DOHH2 (cell line): ENCODE results near the gene TAF5.
"Not testable (repeated sequence)": the region's sequence is repeated elsewhere in the genome, so short reads cannot be mapped to it uniquely, and the experiment has no call there.

Experiments
- H3F3A ChIP-seq: fragments of 200-600 bp; sonication (generic), shearing (Covaris generic); 2 replicates; pipeline ENCODE4 v1.6.0; 2016; ENCODE audit warnings: antibody characterized with exemption, mild to moderate bottlenecking; ENCODE audit not compliant: control insufficient read depth, insufficient read depth
- H3K27ac ChIP-seq: fragments of 200-600 bp; sonication (generic); 2 replicates; pipeline ENCODE4 v1.5.1; 2014; ENCODE audit warnings: low read depth, mild to moderate bottlenecking, low read length, moderate library complexity
- H3K27me3 ChIP-seq: fragments of 200-600 bp; sonication (generic); 2 replicates; pipeline ENCODE4 v1.6.1; 2014; ENCODE audit warnings: mild to moderate bottlenecking, low read length, mixed read lengths; ENCODE audit not compliant: control insufficient read depth
- H3K36me3 ChIP-seq: fragments of 200-600 bp; sonication (generic); 2 replicates; pipeline ENCODE4 v1.6.1; 2014; ENCODE audit warnings: mild to moderate bottlenecking, low read length, moderate library complexity, mixed read lengths; ENCODE audit not compliant: control insufficient read depth
- H3K4me1 ChIP-seq: fragments of 200-600 bp; sonication (generic); 2 replicates; pipeline ENCODE4 v1.6.1; 2014; ENCODE audit warnings: mild to moderate bottlenecking, low read length, mixed read lengths; ENCODE audit not compliant: control insufficient read depth
- H3K4me2 ChIP-seq: fragments of 200-600 bp; sonication (generic); 2 replicates; pipeline ENCODE4 v1.6.0; 2014; ENCODE audit warnings: mild to moderate bottlenecking, low read length, moderate library complexity
- H3K4me3 ChIP-seq: fragments of 200-600 bp; sonication (generic); 2 replicates; pipeline ENCODE4 v1.5.1; 2014; ENCODE audit warnings: mild to moderate bottlenecking, low read length, mixed read lengths
- H3K79me2 ChIP-seq: fragments of 200-600 bp; sonication (generic); 2 replicates; pipeline ENCODE4 v1.6.1; 2014; ENCODE audit warnings: mild to moderate bottlenecking, low read length, mixed read lengths; ENCODE audit not compliant: control insufficient read depth
- H3K9me2 ChIP-seq: fragments of 200-600 bp; sonication (generic); replicated peaks from 2 replicates; pipeline ENCODE4 v1.6.1; 2014; ENCODE audit warnings: mild to moderate bottlenecking, low read length, mixed read lengths; ENCODE audit not compliant: control insufficient read depth
- H3K9me3 ChIP-seq: fragments of 200-600 bp; sonication (generic); 2 replicates; pipeline ENCODE4 v1.6.1; 2014; ENCODE audit warnings: antibody characterized with exemption, low read length, mixed read lengths; ENCODE audit not compliant: control insufficient read depth, insufficient read depth
- H4K20me1 ChIP-seq: fragments of 200-600 bp; sonication (generic); 2 replicates; pipeline ENCODE4 v1.6.0; 2014; ENCODE audit warnings: low read depth, mild to moderate bottlenecking, antibody characterized with exemption, low read length, moderate library complexity; ENCODE audit not compliant: control insufficient read depth, insufficient read depth
- CTCF ChIP-seq: fragments of 200-600 bp; sonication (generic); IDR thresholded peaks from one replicate; pipeline ENCODE4 v1.5.1; 2014; ENCODE audit warnings: antibody characterized with exemption, mild to moderate bottlenecking, low read depth, low read length; ENCODE audit not compliant: poor library complexity, severe bottlenecking
- EZH2phosphoT487 ChIP-seq: fragments of 200-600 bp; sonication (generic); IDR thresholded peaks from 2 replicates; pipeline ENCODE4 v1.6.1; 2017; ENCODE audit warnings: borderline replicate concordance, mild to moderate bottlenecking, antibody characterized with exemption, low read length, moderate library complexity, mixed read lengths

The TAF5 gene

GRCh38 chr10:103350517-103351260 is 17.1 kb upstream of the TAF5 start, which contains the start of gene PCGF6:
Gene PCGF6 (minus strand): TSS chr10:103351140. CDS start chr10:103351066, 74 bp downstream.
- H3K4me2 ChIP-seq: peak within 1 kb of the TSS; percentile 99
- H3K4me3 ChIP-seq: peak within 1 kb of the TSS; percentile 98
- H3K79me2 ChIP-seq: peaks cover 32% of the 10 kb centered on the region
- TF ChIP-seq CTCF (no peak), EZH2phosphoT487 (no peak)
- peak within 1 kb of the TSS; percentile 72 for H3K27ac ChIP-seq
- no peaks in the 10 kb centered on the region for H4K20me1 ChIP-seq
- no peaks in the 10 kb centered on the region for H3K9me2 ChIP-seq
- H3K9me3 ChIP-seq: no peaks in the 10 kb centered on the region
- H3K27me3 ChIP-seq: no peaks in the 10 kb centered on the region
- H3F3A ChIP-seq: 0 out of 2 replicates have a peak, but pooled peaks cover 5% of the 10 kb centered on the region
- peaks cover 36% of the 10 kb centered on the region for H3K4me1 ChIP-seq
- H3K36me3 ChIP-seq: peaks cover 33% of the 10 kb centered on the region

- Histone ChIP-seq H3K4me2 (no peak overlapping the region), H3F3A (0 out of 2 replicates have a peak, but pooled peaks cover 7% of the 10 kb centered on the region), H3K9me2 (no peaks in the 10 kb centered on the region), H3K27me3 (no peaks in the 10 kb centered on the region), H3K79me2 (peaks cover 28% of the 10 kb centered on the region), H3K4me3 (no peak overlapping the region), H3K36me3 (peaks cover 16% of the 10 kb centered on the region), H3K27ac (no peak overlapping the region), H3K4me1 (peaks cover 36% of the 10 kb centered on the region), H4K20me1 (no peaks in the 10 kb centered on the region), H3K9me3 (no peaks in the 10 kb centered on the region)
- TF ChIP-seq EZH2phosphoT487: no peak
- TF ChIP-seq CTCF: peak; percentile 31
Measured at GRCh38 chr10:103353281-103353680, 14.5 kb upstream of the TAF5 start.

GRCh38 chr10:103354567-103354966 is 13.2 kb upstream of the TAF5 start:
- not testable (repeated sequence) for H3K9me3 ChIP-seq, H3K36me3 ChIP-seq, H3K4me3 ChIP-seq, H4K20me1 ChIP-seq, H3K9me2 ChIP-seq, H3K27ac ChIP-seq, H3K4me2 ChIP-seq, H3F3A ChIP-seq, H3K27me3 ChIP-seq
- peaks cover 18% of the 10 kb centered on the region for H3K79me2 ChIP-seq
- H3K4me1 ChIP-seq: peaks cover 29% of the 10 kb centered on the region

- no peaks in the 10 kb centered on the region for H4K20me1 ChIP-seq
- peaks cover 3% of the 10 kb centered on the region for H3K79me2 ChIP-seq
- H3K4me3 ChIP-seq: no peak overlapping the region
- TF ChIP-seq CTCF: no peak
- no peak for TF ChIP-seq EZH2phosphoT487
- H3K9me3 ChIP-seq: no peaks in the 10 kb centered on the region
- no peaks in the 10 kb centered on the region for H3K27me3 ChIP-seq
- H3K4me1 ChIP-seq: peaks cover 22% of the 10 kb centered on the region
- no peak overlapping the region for H3K4me2 ChIP-seq
- H3K27ac ChIP-seq: no peak overlapping the region
- no peaks in the 10 kb centered on the region for H3K9me2 ChIP-seq
- H3F3A ChIP-seq: 0 out of 2 replicates have a peak, but pooled peaks cover 7% of the 10 kb centered on the region
- no peaks in the 10 kb centered on the region for H3K36me3 ChIP-seq
Measured at GRCh38 chr10:103355906-103356599, 11.7 kb upstream of the TAF5 start.

- H3K4me1 ChIP-seq, H3K9me2 ChIP-seq, H3K27ac ChIP-seq, H3K36me3 ChIP-seq, H3K27me3 ChIP-seq, H4K20me1 ChIP-seq, H3K79me2 ChIP-seq, H3K9me3 ChIP-seq, H3K4me2 ChIP-seq, H3K4me3 ChIP-seq, H3F3A ChIP-seq: not testable (repeated sequence)
Measured at GRCh38 chr10:103359493-103359892, 8.3 kb upstream of the TAF5 start.
